OCI-LY3 (cell line): ENCODE data around the gene EPHB3.

ENCODE experiments used
- CTCF ChIP-seq: fragments of 200-600, 300-600 bp; sonication (generic); IDR thresholded peaks from 2 replicates; pipeline ENCODE4 v1.5.1; 2014; ENCODE audit warnings: antibody characterized with exemption, low read length, low read depth
- EZH2phosphoT487 ChIP-seq: fragments of 200-600 bp; shearing (Covaris generic); IDR thresholded peaks from 2 replicates; pipeline ENCODE4 v1.6.1; 2018; ENCODE audit warnings: antibody characterized with exemption, mixed run types, low read depth

GRCh38 chr3:184595726-184596125 lies 34.1 kb downstream of the EPHB3 start:
- TF ChIP-seq CTCF (no peak), EZH2phosphoT487 (no peak)
